OCI-LY1 (cell line): ENCODE measurements around the gene AADAT.

ENCODE experiments used
- H2AFZ ChIP-seq: fragments of 200-600 bp; sonication (generic), shearing (Covaris generic); 2 replicates; pipeline ENCODE4 v1.6.0; 2014; ENCODE audit warnings: antibody characterized with exemption, mild to moderate bottlenecking, low read length
- H3F3A ChIP-seq: fragments of 200-600 bp; sonication (generic), shearing (Covaris generic); 2 replicates; pipeline ENCODE4 v1.6.0; 2014; ENCODE audit warnings: mild to moderate bottlenecking, antibody characterized with exemption, low read length, moderate library complexity; ENCODE audit not compliant: insufficient read depth
- H3K27ac ChIP-seq: fragments of 200-600 bp; sonication (generic); 2 replicates; pipeline ENCODE4 v1.5.1; 2014; ENCODE audit warnings: low read length, mixed run types, mild to moderate bottlenecking, low read depth; ENCODE audit not compliant: poor library complexity, severe bottlenecking
- H3K27me3 ChIP-seq: fragments of 200-600 bp; sonication (generic); 2 replicates; pipeline ENCODE4 v1.6.0; 2014; ENCODE audit warnings: antibody characterized with exemption, mild to moderate bottlenecking, low read length, moderate library complexity; ENCODE audit not compliant: insufficient read depth
- H3K36me3 ChIP-seq: fragments of 200-600 bp; sonication (generic); 2 replicates; pipeline ENCODE4 v1.6.1; 2014; ENCODE audit warnings: mild to moderate bottlenecking, antibody characterized with exemption, low read length, moderate library complexity, mixed read lengths; ENCODE audit not compliant: insufficient read depth
- H3K4me1 ChIP-seq: fragments of 200-600 bp; sonication (generic); 2 replicates; pipeline ENCODE4 v1.5.1; 2014; ENCODE audit warnings: mild to moderate bottlenecking, low read length, moderate library complexity; ENCODE audit not compliant: insufficient read depth, severe bottlenecking
- H3K4me2 ChIP-seq: fragments of 200-600 bp; sonication (generic), shearing (Covaris generic); 2 replicates; pipeline ENCODE4 v1.6.1; 2014; ENCODE audit warnings: low read length
- H3K4me3 ChIP-seq: fragments of 200-600 bp; sonication (generic); 2 replicates; pipeline ENCODE4 v1.5.1; 2014; ENCODE audit warnings: low read length, low read depth, mild to moderate bottlenecking, mixed read lengths; ENCODE audit not compliant: poor library complexity, severe bottlenecking
- H3K79me2 ChIP-seq: fragments of 200-600 bp; shearing (Covaris generic); 2 replicates; pipeline ENCODE4 v1.6.1; 2016; ENCODE audit warnings: mixed run types, low read length, mixed read lengths; ENCODE audit not compliant: insufficient read depth
- H3K9ac ChIP-seq: fragments of 200-600 bp; sonication (generic), shearing (Covaris generic); 2 replicates; pipeline ENCODE4 v1.6.1; 2014; ENCODE audit warnings: mild to moderate bottlenecking, low read length, mixed read lengths
- H3K9me2 ChIP-seq: fragments of 200-600 bp; sonication (generic), shearing (Covaris generic); 2 replicates; pipeline ENCODE4 v1.6.1; 2014; ENCODE audit warnings: low read depth, mild to moderate bottlenecking, low read length, mixed read lengths
- H3K9me3 ChIP-seq: fragments of 200-600 bp; shearing (Covaris generic); 2 replicates; pipeline ENCODE4 v1.6.1; 2014; ENCODE audit warnings: low read length, mixed read lengths
- H4K20me1 ChIP-seq: fragments of 200-600 bp; sonication (generic), shearing (Covaris generic); 2 replicates; pipeline ENCODE4 v1.6.0; 2016; ENCODE audit warnings: mild to moderate bottlenecking, low read length; ENCODE audit not compliant: insufficient read depth
- CTCF ChIP-seq: fragments of 200-600 bp; sonication (generic), shearing (Covaris generic); IDR thresholded peaks from 2 replicates; pipeline ENCODE4 v1.5.1; 2017; ENCODE audit warnings: mild to moderate bottlenecking, antibody characterized with exemption, low read length, moderate library complexity, mixed read lengths
- EZH2 ChIP-seq: fragments of 200-600 bp; sonication (generic), shearing (Covaris generic); IDR thresholded peaks from 2 replicates; pipeline ENCODE4 v1.8.0; 2017; ENCODE audit warnings: borderline replicate concordance, mixed run types, mild to moderate bottlenecking, antibody characterized with exemption, low read length, moderate library complexity, mixed read lengths

AADAT gene

GRCh38 chr4:170038232-170038631 lies 51.5 kb downstream of the AADAT start:
- H3K36me3 ChIP-seq: no peaks in the 10 kb centered on the region
- no peaks in the 10 kb centered on the region for H3F3A ChIP-seq
- no peaks in the 10 kb centered on the region for H3K9me2 ChIP-seq
- no peaks in the 10 kb centered on the region for H3K79me2 ChIP-seq
- H3K4me2 ChIP-seq: no peak overlapping the region
- no peaks in the 10 kb centered on the region for H3K9me3 ChIP-seq
- H3K27me3 ChIP-seq: no peaks in the 10 kb centered on the region
- H3K4me3 ChIP-seq: no peak overlapping the region
- H3K9ac ChIP-seq: no peak overlapping the region
- H3K4me1 ChIP-seq: no peaks in the 10 kb centered on the region
- H4K20me1 ChIP-seq: no peaks in the 10 kb centered on the region
- H3K27ac ChIP-seq: no peak overlapping the region
- no peak overlapping the region for H2AFZ ChIP-seq
- TF ChIP-seq EZH2: no peak
- no peak for TF ChIP-seq CTCF

GRCh38 chr4:170037481-170037880 lies 52.3 kb downstream of the AADAT start:
- Histone ChIP-seq H3K4me3 (no peak overlapping the region), H3K4me2 (no peak overlapping the region), H3F3A (no peaks in the 10 kb centered on the region), H3K79me2 (no peaks in the 10 kb centered on the region), H3K27ac (no peak overlapping the region), H4K20me1 (no peaks in the 10 kb centered on the region), H3K9ac (no peak overlapping the region), H3K36me3 (no peaks in the 10 kb centered on the region), H3K27me3 (no peaks in the 10 kb centered on the region), H2AFZ (no peak overlapping the region), H3K9me2 (no peaks in the 10 kb centered on the region), H3K4me1 (no peaks in the 10 kb centered on the region), H3K9me3 (no peaks in the 10 kb centered on the region)
- TF ChIP-seq EZH2: no peak
- no peak for TF ChIP-seq CTCF

- Histone ChIP-seq H3K4me3 (no peak overlapping the region), H4K20me1 (no peaks in the 10 kb centered on the region), H3K27ac (no peak overlapping the region), H2AFZ (no peak overlapping the region), H3K9ac (no peak overlapping the region), H3K9me3 (no peaks in the 10 kb centered on the region), H3K9me2 (no peaks in the 10 kb centered on the region), H3K4me2 (no peak overlapping the region), H3K27me3 (no peaks in the 10 kb centered on the region), H3K79me2 (no peaks in the 10 kb centered on the region), H3K4me1 (no peaks in the 10 kb centered on the region), H3F3A (no peaks in the 10 kb centered on the region), H3K36me3 (no peaks in the 10 kb centered on the region)
- TF ChIP-seq CTCF (no peak), EZH2 (no peak)
Measured at GRCh38 chr4:170035845-170036244, 53.9 kb downstream of the AADAT start.
